GM12878 (cell line): ENCODE results near the gene NFU1.

Source experiments
- NKRF ChIP-seq: fragments of 450-650 bp; conservative IDR thresholded peaks from 2 replicates; pipeline ENCODE4 v1.6.1; 2017; ENCODE audit warnings: mild to moderate bottlenecking, moderate library complexity
- POLR2AphosphoS5 ChIP-seq: IDR thresholded peaks from 2 replicates; pipeline ENCODE4 v1.6.1; 2011; ENCODE audit warnings: mild to moderate bottlenecking, low read length, inconsistent platforms
- TF ChIP-seq, protein P1 (sequence below): fragments of 450-650 bp; formaldehyde crosslinking; IDR thresholded peaks from 2 replicates; pipeline ENCODE4 v1.4.0; 2020; ENCODE audit warnings: mild to moderate bottlenecking, moderate library complexity
- TF ChIP-seq, protein P2 (sequence below): IDR thresholded peaks from 2 replicates; pipeline ENCODE4 v1.6.1; 2012; ENCODE audit warnings: low read depth, low read length, improper control_type of control experiment

GRCh38 chr2:69453475-69454129, 16.4 kb upstream of the NFU1 start:
- TF ChIP-seq, protein P1, sequence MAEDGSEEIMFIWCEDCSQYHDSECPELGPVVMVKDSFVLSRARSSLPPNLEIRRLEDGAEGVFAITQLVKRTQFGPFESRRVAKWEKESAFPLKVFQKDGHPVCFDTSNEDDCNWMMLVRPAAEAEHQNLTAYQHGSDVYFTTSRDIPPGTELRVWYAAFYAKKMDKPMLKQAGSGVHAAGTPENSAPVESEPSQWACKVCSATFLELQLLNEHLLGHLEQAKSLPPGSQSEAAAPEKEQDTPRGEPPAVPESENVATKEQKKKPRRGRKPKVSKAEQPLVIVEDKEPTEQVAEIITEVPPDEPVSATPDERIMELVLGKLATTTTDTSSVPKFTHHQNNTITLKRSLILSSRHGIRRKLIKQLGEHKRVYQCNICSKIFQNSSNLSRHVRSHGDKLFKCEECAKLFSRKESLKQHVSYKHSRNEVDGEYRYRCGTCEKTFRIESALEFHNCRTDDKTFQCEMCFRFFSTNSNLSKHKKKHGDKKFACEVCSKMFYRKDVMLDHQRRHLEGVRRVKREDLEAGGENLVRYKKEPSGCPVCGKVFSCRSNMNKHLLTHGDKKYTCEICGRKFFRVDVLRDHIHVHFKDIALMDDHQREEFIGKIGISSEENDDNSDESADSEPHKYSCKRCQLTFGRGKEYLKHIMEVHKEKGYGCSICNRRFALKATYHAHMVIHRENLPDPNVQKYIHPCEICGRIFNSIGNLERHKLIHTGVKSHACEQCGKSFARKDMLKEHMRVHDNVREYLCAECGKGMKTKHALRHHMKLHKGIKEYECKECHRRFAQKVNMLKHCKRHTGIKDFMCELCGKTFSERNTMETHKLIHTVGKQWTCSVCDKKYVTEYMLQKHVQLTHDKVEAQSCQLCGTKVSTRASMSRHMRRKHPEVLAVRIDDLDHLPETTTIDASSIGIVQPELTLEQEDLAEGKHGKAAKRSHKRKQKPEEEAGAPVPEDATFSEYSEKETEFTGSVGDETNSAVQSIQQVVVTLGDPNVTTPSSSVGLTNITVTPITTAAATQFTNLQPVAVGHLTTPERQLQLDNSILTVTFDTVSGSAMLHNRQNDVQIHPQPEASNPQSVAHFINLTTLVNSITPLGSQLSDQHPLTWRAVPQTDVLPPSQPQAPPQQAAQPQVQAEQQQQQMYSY (CRISPR knock-in tag): no peak
- TF ChIP-seq POLR2AphosphoS5 (no peak), NKRF (no peak)
- TF ChIP-seq, protein P2, sequence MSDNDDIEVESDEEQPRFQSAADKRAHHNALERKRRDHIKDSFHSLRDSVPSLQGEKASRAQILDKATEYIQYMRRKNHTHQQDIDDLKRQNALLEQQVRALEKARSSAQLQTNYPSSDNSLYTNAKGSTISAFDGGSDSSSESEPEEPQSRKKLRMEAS: no peak
